ENCODE measurements around the gene CFAP92.

DNA sequence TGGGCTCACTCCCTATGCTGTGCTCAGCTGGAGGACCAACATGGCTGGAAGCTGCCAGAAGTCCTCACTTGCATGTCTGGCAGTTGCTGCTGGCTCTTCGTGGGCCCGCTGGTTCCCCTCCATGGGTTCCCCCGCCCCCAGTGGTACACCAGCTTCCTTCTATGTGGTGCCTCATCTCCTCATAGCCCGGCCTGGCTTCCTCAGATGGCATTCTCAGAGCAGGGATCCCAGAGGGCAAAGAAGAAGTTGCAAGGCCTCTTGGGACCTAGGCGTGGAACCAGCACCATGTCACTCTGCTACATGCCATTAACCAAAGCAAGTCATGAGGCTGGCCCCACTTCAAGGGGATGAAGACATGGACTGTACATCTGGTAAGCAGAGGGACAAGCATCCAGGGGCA, 2.9 kb upstream of the CFAP92 start:
- TF ChIP-seq, protein P1, sequence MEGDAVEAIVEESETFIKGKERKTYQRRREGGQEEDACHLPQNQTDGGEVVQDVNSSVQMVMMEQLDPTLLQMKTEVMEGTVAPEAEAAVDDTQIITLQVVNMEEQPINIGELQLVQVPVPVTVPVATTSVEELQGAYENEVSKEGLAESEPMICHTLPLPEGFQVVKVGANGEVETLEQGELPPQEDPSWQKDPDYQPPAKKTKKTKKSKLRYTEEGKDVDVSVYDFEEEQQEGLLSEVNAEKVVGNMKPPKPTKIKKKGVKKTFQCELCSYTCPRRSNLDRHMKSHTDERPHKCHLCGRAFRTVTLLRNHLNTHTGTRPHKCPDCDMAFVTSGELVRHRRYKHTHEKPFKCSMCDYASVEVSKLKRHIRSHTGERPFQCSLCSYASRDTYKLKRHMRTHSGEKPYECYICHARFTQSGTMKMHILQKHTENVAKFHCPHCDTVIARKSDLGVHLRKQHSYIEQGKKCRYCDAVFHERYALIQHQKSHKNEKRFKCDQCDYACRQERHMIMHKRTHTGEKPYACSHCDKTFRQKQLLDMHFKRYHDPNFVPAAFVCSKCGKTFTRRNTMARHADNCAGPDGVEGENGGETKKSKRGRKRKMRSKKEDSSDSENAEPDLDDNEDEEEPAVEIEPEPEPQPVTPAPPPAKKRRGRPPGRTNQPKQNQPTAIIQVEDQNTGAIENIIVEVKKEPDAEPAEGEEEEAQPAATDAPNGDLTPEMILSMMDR (conservative IDR thresholded peaks at IDR 0.05; ENCODE audit: low read depth, low read length): no peak
- TF ChIP-seq EZH2phosphoT487 (IDR thresholded peaks at IDR 0.05; ENCODE audit: borderline replicate concordance, low read length): no peak
- no peak for TF ChIP-seq EZH2 (IDR thresholded peaks at IDR 0.05; ENCODE audit: low read length, unreplicated experiment)
